GM21390 (cell line): ENCODE measurements around the gene ZNF629.

Experiments
- ATAC-seq: cut with Tn5 transposase; IDR thresholded peaks from one replicate; pipeline ENCODE4 v1.9.1; 2021; ENCODE audit not compliant: unreplicated experiment

The ZNF629 gene

GRCh38 chr16:30767767-30768465 is 19.1 kb downstream of the ZNF629 start:
- ATAC-seq, result no peak

GRCh38 chr16:30766933-30767284 is 20.1 kb downstream of the ZNF629 start:
- no peak for ATAC-seq

GRCh38 chr16:30766206-30766932 is 20.6 kb downstream of the ZNF629 start:
- no peak for ATAC-seq

GRCh38 chr16:30764816-30765465 is 22.1 kb downstream of the ZNF629 start:
- no peak for ATAC-seq

GRCh38 chr16:30764086-30764485 is 22.9 kb downstream of the ZNF629 start:
- ATAC-seq, result no peak

- no peak for ATAC-seq
Measured at GRCh38 chr16:30762991-30763725, 23.8 kb downstream of the ZNF629 start.

- ATAC-seq, result peak; percentile 82
Measured at GRCh38 chr16:30761928-30762902, 24.8 kb downstream of the ZNF629 start, which contains the start of the genes CFAP119 and RNF40. Gene CFAP119 (minus strand): TSS chr16:30762062. CDS start chr16:30761748, 314 bp downstream. Gene RNF40 (plus strand): TSS chr16:30762322. CDS start chr16:30762546, 224 bp downstream.

- peak; percentile 21 for ATAC-seq
Measured at GRCh38 chr16:30761427-30761927, 25.5 kb downstream of the ZNF629 start.

- no peak for ATAC-seq
Measured at GRCh38 chr16:30760577-30761426, 26.2 kb downstream of the ZNF629 start.

- ATAC-seq, result no peak
Measured at GRCh38 chr16:30760001-30760559, 26.9 kb downstream of the ZNF629 start.

GRCh38 chr16:30758988-30759491 is 28.0 kb downstream of the ZNF629 start:
- no peak for ATAC-seq

GRCh38 chr16:30757316-30757715 is 29.7 kb downstream of the ZNF629 start:
- no peak for ATAC-seq

GRCh38 chr16:30756781-30757100 is 30.3 kb downstream of the ZNF629 start:
- ATAC-seq, result no peak

- no peak for ATAC-seq
Measured at GRCh38 chr16:30755955-30756780, 30.8 kb downstream of the ZNF629 start.

GRCh38 chr16:30753596-30753995 is 33.4 kb downstream of the ZNF629 start:
- ATAC-seq, result no peak

- no peak for ATAC-seq
Measured at GRCh38 chr16:30750876-30751465, 36.0 kb downstream of the ZNF629 start.

- no peak for ATAC-seq
Measured at GRCh38 chr16:30750201-30750600, 36.8 kb downstream of the ZNF629 start.
